Measurements from ENCODE around the gene TMC4. TPM values are rescaled to one million over a fixed set of nuclear protein-coding genes. Genes with fewer than 3 reads are reported as not detected.

TMC4 gene
- total RNA-seq, 2 donors from 2014 or later, result 57.3 to 126 TPM

DNA sequence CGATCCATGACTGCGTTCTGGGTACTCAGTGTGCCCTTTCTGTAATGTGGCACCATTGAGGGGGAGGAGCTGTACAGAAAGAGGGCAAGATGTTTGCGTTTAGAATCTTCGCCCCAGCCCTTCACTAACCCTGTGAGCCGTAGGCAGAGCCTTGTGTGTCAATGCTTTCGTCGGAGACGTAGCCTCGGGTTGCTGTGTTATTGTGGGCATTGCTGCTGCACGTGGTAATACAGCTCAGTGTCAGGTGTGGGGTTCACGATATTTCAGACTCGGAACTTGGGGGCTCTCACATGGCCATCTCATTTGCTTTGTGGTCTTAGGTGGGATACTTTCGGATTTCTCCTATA lies 33.8 kb upstream of the TMC4 start:
- Histone ChIP-seq H3K27ac (peak overlapping the region in 3 of 4 donors; percentile 94 to 97 (median 94)), H3K9me3 (no peaks in the 10 kb centered on the region), H3K36me3 (replicated peaks in 1 of 2; ENCODE audit: insufficient read depth in 1 of 2, low read depth in 2 of 2) (peaks cover 5 to 30% of the 10 kb centered on the region in 2 donors), H3K4me1 (peaks cover 97% of the 10 kb centered on the region), H3K4me3 (no peak overlapping the region), H3K27me3 (no peaks in the 10 kb centered on the region)
- DNase-seq (no peak), ATAC-seq (no peak)
- WGBS, 2 donors, result 68 to 72% methylated on average over 13 of the region's 13 CpGs
- intact Hi-C loops (cut with DNase I), result no loop called here
- TF ChIP-seq POLR2A (IDR thresholded peaks at IDR 0.05), result no peak
- TF ChIP-seq, protein P1, sequence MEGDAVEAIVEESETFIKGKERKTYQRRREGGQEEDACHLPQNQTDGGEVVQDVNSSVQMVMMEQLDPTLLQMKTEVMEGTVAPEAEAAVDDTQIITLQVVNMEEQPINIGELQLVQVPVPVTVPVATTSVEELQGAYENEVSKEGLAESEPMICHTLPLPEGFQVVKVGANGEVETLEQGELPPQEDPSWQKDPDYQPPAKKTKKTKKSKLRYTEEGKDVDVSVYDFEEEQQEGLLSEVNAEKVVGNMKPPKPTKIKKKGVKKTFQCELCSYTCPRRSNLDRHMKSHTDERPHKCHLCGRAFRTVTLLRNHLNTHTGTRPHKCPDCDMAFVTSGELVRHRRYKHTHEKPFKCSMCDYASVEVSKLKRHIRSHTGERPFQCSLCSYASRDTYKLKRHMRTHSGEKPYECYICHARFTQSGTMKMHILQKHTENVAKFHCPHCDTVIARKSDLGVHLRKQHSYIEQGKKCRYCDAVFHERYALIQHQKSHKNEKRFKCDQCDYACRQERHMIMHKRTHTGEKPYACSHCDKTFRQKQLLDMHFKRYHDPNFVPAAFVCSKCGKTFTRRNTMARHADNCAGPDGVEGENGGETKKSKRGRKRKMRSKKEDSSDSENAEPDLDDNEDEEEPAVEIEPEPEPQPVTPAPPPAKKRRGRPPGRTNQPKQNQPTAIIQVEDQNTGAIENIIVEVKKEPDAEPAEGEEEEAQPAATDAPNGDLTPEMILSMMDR (IDR thresholded peaks at IDR 0.05), result no peak

DNA sequence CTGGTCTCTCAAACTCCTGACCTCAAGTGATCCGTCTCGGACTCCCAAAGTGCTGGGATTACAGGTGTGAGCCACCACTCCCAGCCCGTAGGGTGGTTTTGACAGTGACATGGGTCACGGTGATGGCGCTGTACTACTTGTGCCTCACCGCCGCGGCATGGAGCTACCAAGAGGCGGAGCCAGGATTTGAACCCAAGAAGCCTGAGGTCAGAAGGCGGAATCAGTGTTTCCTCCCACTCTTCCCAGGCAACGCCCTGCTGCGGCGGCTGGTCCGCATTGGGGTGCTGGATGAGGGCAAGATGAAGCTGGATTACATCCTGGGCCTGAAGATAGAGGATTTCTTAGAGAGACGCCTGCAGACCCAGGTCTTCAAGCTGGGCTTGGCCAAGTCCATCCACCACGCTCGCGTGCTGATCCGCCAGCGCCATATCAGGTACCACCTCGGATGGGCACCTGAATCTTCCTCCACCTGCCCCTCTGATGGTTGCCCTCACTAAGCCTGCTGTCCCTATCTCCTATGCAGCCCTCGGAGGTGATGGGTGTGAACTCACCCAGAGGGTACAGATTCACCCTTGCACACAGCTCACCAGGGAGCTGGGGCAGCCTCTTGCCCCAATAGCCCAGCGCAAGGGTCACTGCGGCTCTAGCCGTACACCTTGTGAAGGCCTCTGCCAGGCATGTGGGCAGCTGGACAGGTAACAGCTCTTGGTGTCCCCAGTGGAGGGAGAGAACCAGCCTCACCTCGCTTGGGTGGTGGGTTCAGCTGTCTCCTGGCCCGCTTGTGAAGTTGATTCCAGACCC lies 33.3 kb upstream of the TMC4 start:
- ATAC-seq, result no peak
- 84 to 96% methylated on average over 14 to 27 of the region's 27 CpGs for WGBS, 2 donors
- peak in 1 of 4 donors; percentile 26 for DNase-seq
- H3K4me3 ChIP-seq, result no peak overlapping the region
- no peaks in the 10 kb centered on the region for H3K27me3 ChIP-seq
- TF ChIP-seq, protein P1 (IDR thresholded peaks at IDR 0.05), result no peak
- TF ChIP-seq POLR2A (IDR thresholded peaks at IDR 0.05), result peak in 1 of 3 donors; percentile 10
- intact Hi-C loops (cut with DNase I), result no loop called here
- H3K36me3 ChIP-seq (replicated peaks in 1 of 2; ENCODE audit: insufficient read depth in 1 of 2, low read depth in 2 of 2), result peaks cover 5 to 30% of the 10 kb centered on the region in 2 donors
- peak overlapping the region in 3 of 4 donors; percentile 11 to 97 (median 94) for H3K27ac ChIP-seq
- no peaks in the 10 kb centered on the region for H3K9me3 ChIP-seq
- peaks cover 99% of the 10 kb centered on the region for H3K4me1 ChIP-seq

DNA sequence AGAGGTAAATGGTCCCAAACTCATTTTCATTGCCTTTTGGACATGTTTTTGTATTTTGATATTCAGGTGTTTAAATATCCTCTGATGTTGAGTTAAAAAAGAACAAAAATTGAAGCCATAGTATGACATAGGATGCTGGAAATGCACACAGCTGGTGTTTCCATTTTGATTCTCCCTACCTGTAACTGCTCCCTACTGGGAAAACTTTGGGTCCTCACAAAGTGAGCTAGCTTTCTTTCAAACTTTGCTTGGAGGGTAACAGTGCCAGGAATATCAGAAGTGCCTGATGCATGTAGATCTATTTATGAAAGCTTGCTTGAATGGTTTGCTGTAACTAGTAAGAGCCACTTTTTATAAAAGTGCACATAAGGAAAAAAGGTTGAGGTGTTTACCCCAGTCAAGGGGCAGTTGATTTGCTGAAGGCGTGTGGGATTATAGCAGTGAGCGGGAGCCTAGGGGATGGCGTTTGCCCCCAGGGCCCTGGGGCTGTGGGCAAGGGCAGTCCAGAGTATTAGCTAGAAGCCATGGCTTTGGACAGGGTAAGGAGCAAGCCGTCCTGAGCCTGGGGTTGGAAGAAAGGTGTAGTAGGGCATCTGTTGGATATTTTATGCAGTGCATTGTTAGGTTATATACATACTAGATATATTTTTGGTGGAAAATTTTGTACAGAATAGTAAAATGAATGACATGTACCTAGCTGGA lies 32.0 kb upstream of the TMC4 start:
- intact Hi-C loops (cut with DNase I), result no loop called here
- no peaks in the 10 kb centered on the region for H3K27me3 ChIP-seq
- 73 to 75% methylated on average over 4 of the region's 4 CpGs for WGBS, 2 donors
- DNase-seq, result no peak
- H3K4me3 ChIP-seq, result no peak overlapping the region
- H3K9me3 ChIP-seq, result no peaks in the 10 kb centered on the region
- TF ChIP-seq POLR2A (IDR thresholded peaks at IDR 0.05), result no peak
- TF ChIP-seq, protein P1 (IDR thresholded peaks at IDR 0.05), result no peak
- peak overlapping the region in 3 of 4 donors; percentile 9 to 97 (median 93) for H3K27ac ChIP-seq
- H3K36me3 ChIP-seq (replicated peaks in 1 of 2; ENCODE audit: insufficient read depth in 1 of 2, low read depth in 2 of 2), result peaks cover 5 to 30% of the 10 kb centered on the region in 2 donors
- ATAC-seq, result no peak
- peaks cover 90% of the 10 kb centered on the region for H3K4me1 ChIP-seq

DNA sequence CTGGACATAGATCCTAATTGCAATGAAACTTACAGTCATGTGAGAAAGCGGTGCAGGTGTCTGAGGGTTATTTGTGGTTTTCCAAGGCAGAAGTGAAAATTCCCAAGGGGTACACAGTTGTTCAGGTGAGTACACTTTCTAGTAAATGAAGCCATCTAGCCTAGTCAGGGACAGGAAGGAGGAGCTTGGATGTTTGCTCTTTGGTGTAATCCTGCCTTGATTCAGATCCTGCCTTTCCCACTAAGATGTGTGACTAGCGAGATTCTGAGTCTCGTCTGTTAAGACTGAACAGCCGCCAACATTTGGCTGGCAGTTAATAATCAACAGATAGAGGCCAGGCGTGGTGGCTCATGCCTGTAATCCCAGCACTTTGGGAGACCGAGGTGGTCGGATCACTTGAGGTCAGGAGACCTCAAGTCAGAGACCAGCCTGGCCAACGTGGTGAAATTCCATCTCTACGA lies 30.2 kb upstream of the TMC4 start:
- Histone ChIP-seq H3K27me3 (no peaks in the 10 kb centered on the region), H3K4me3 (no peak overlapping the region), H3K4me1 (peaks cover 75% of the 10 kb centered on the region), H3K27ac (peak overlapping the region; percentile 33 to 97 (median 94)), H3K36me3 (replicated peaks in 1 of 2; ENCODE audit: insufficient read depth in 1 of 2, low read depth in 2 of 2) (peaks cover 5 to 30% of the 10 kb centered on the region in 2 donors), H3K9me3 (no peaks in the 10 kb centered on the region)
- WGBS, 2 donors, result 19 to 20% methylated on average over 8 to 9 of the region's 9 CpGs
- DNase-seq, result peak; percentile 64 to 80 (median 78)
- TF ChIP-seq, protein P1 (IDR thresholded peaks at IDR 0.05), result no peak
- TF ChIP-seq POLR2A (IDR thresholded peaks at IDR 0.05), result peak in 2 of 3 donors; percentile 33 to 39
- peak; percentile 4 for ATAC-seq
- intact Hi-C loops (cut with DNase I), result no loop called here

Data from body of pancreas (tissue), 4 donors.